ENCODE measurements around the gene CMC4.

DNA sequence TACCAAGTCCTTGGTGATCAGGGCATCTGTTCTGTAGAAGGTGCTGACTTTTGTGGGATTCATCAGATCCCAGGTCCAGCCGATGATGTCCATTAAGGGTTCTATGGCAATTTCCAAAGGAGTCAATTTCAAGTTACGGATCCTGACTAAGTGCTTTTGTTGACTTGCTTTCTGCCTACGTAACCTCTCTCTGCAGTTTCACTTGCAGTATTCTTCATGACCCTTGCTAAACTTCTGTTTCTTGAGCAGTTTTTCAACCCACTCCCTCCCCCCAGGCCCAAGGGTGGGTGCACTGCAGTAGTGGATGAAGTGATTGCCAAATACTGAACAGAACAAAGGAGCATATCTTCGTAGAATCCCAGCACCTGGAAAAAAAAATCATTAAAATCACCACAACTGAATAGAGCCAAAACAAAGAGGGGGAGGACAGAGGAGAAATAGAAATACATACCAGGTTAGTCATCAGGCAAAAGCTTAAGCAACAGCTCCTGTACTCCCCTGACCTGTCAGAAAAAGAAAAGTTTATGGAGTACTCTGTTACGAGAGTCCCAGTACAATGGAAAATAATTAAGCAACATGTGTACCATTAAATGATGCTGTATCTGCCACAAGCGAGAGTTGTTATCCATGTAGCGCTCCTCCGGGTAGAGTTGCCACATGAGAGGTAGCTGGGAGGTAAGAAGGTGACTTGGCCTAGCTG is 5.8 kb downstream of the CMC4 start:
- TF ChIP-seq EZH2phosphoT487 (IDR thresholded peaks at IDR 0.05; ENCODE audit: insufficient read depth, low read depth) (no peak), EZH2 (IDR thresholded peaks at IDR 0.05; ENCODE audit: insufficient read depth, poor library complexity, severe bottlenecking) (no peak)
